GM12878 (cell line): ENCODE data around the gene ARL6. TPM values are rescaled to one million over a fixed set of nuclear protein-coding genes. Genes with fewer than 3 reads are reported as not detected.

Experiments used
- ATAC-seq: fragments of 200-7000 bp; cut with Tn5 transposase; 3 replicates; pipeline ENCODE4 v1.9.1; 2020; ENCODE audit warnings: mild to moderate bottlenecking, moderate library complexity
- BruUV-seq: library from RNA; stranded (reverse); fragments of 400-500 nt; replicated peaks from 2 replicates; lab custom pipeline; 2021; lab: Mats Ljungman, UMichigan
- CTCF ChIA-PET: fragments of 300-600 bp; sonication (Branson Sonifier 250); formaldehyde crosslinking; extraction: SDS; loops from one replicate; lab custom pipeline; 2021; ENCODE audit warnings: inconsistent platforms; lab: Yijun Ruan, JAX
- POLR2A ChIA-PET: fragments of 350-600 bp; formaldehyde crosslinking; extraction: SDS; loops from one replicate; lab custom pipeline; 2021; ENCODE audit warnings: inconsistent platforms; lab: Charles Lee
- RAD21 ChIA-PET: fragments of 300-600 bp; sonication (Branson Sonifier 250); formaldehyde crosslinking; loops from one replicate; lab custom pipeline; 2023; ENCODE audit warnings: antibody characterized with exemption; ENCODE audit not compliant: unreplicated experiment; lab: Charles Lee
- SMC1A ChIA-PET: fragments of 300-600 bp; sonication (Branson Sonifier 250); formaldehyde crosslinking; loops from one replicate; lab custom pipeline; 2023; ENCODE audit not compliant: unreplicated experiment, uncharacterized antibody; lab: Charles Lee
- DNase-seq: peaks from one replicate; pipeline ENCODE4 v3.0.0-alpha.2; 2011; ENCODE audit warnings: low read depth, low spot score
- FAIRE-seq: peaks from 3 replicates; lab custom pipeline; 2011; peaks lifted over from hg19 to GRCh38; lab: Jason Lieb, UNC
- H2AFZ ChIP-seq: 2 replicates; pipeline ENCODE4 v1.6.0; 2011; ENCODE audit warnings: low read depth, low read length, control low read depth; ENCODE audit not compliant: control insufficient read depth
- H3K27ac ChIP-seq: 2 replicates; pipeline ENCODE4 v1.5.1; 2011; ENCODE audit warnings: control low read depth; ENCODE audit not compliant: control insufficient read depth, insufficient read depth
- H3K27me3 ChIP-seq, 2 experiments: replicated peaks in 1 of 2; 2 replicates each; pipeline versions ENCODE4 v1.6.0 to v1.6.1; 2011; ENCODE audit warnings: low read length in 1 of 2; ENCODE audit not compliant: control insufficient read depth in 2 of 2, insufficient read depth in 2 of 2
- H3K36me3 ChIP-seq, 2 experiments: 2 replicates each; pipeline ENCODE4 v1.5.1; 2011; ENCODE audit warnings: low read length in 1 of 2; ENCODE audit not compliant: control insufficient read depth in 2 of 2, insufficient read depth in 2 of 2
- H3K4me1 ChIP-seq: 2 replicates; pipeline ENCODE4 v1.6.1; 2011; ENCODE audit warnings: mild to moderate bottlenecking, low read length, moderate library complexity, mixed read lengths; ENCODE audit not compliant: control insufficient read depth, insufficient read depth
- H3K4me2 ChIP-seq: 2 replicates; pipeline ENCODE4 v1.6.0; 2011; ENCODE audit warnings: control low read depth; ENCODE audit not compliant: control insufficient read depth, insufficient read depth
- H3K4me3 ChIP-seq: fragments of 200-600 bp; sonication (generic); 2 replicates; pipeline ENCODE4 v1.5.1; 2016
- H3K79me2 ChIP-seq: 2 replicates; pipeline ENCODE4 v1.6.0; 2011; ENCODE audit warnings: low read length; ENCODE audit not compliant: control insufficient read depth, insufficient read depth
- H3K9ac ChIP-seq: 2 replicates; pipeline ENCODE4 v1.8.0; 2011; ENCODE audit warnings: low read length, control low read depth, mixed read lengths; ENCODE audit not compliant: control insufficient read depth, insufficient read depth
- H3K9me3 ChIP-seq: replicated peaks from 3 replicates; pipeline ENCODE4 v1.5.1; 2011; ENCODE audit warnings: mild to moderate bottlenecking, low read length; ENCODE audit not compliant: control insufficient read depth, insufficient read depth
- H4K20me1 ChIP-seq: 2 replicates; pipeline ENCODE4 v1.6.0; 2011; ENCODE audit not compliant: control insufficient read depth, insufficient read depth
- ATF7 ChIP-seq: fragments of 450-650 bp; IDR thresholded peaks from 2 replicates; pipeline ENCODE4 v1.6.1; 2016; ENCODE audit warnings: low read depth, mild to moderate bottlenecking
- BCL11A ChIP-seq: IDR thresholded peaks from 2 replicates; pipeline ENCODE4 v1.6.1; 2011; ENCODE audit warnings: low read depth, low read length
- BCL3 ChIP-seq: IDR thresholded peaks from 2 replicates; pipeline ENCODE4 v1.6.1; 2011; ENCODE audit warnings: borderline replicate concordance, low read depth, mild to moderate bottlenecking, moderate library complexity, low read length; ENCODE audit not compliant: insufficient read depth, poor library complexity, severe bottlenecking
- BRCA1 ChIP-seq: IDR thresholded peaks from 2 replicates; pipeline ENCODE4 v1.6.1; 2011; ENCODE audit warnings: low read depth, low read length, improper control_type of control experiment
- CREB1 ChIP-seq: IDR thresholded peaks from 2 replicates; pipeline ENCODE4 v1.6.1; 2012; ENCODE audit warnings: low read depth, mild to moderate bottlenecking, inconsistent platforms
- FOXK2 ChIP-seq: fragments of 450-650 bp; IDR thresholded peaks from 2 replicates; pipeline ENCODE4 v1.6.1; 2017; ENCODE audit warnings: mild to moderate bottlenecking, moderate library complexity
- GABPA ChIP-seq: IDR thresholded peaks from 2 replicates; pipeline ENCODE4 v1.6.1; 2014; ENCODE audit warnings: antibody characterized with exemption, low read depth, mild to moderate bottlenecking, inconsistent platforms
- KAT2A ChIP-seq: conservative IDR thresholded peaks from 2 replicates; pipeline ENCODE4 v1.6.1; 2011; ENCODE audit warnings: low read depth, low read length; ENCODE audit not compliant: control insufficient read depth
- MTA3 ChIP-seq: IDR thresholded peaks from 2 replicates; pipeline ENCODE4 v1.6.1; 2012; ENCODE audit warnings: low read length, inconsistent platforms, borderline replicate concordance
- MYC ChIP-seq: IDR thresholded peaks from 2 replicates; pipeline ENCODE4 v1.6.1; 2011; ENCODE audit warnings: mild to moderate bottlenecking, low read length, moderate library complexity, inconsistent platforms; ENCODE audit not compliant: insufficient read depth, insufficient replicate concordance, insufficient read length, severe bottlenecking
- NKRF ChIP-seq: fragments of 450-650 bp; conservative IDR thresholded peaks from 2 replicates; pipeline ENCODE4 v1.6.1; 2017; ENCODE audit warnings: mild to moderate bottlenecking, moderate library complexity
- RELB ChIP-seq: fragments of 450-650 bp; IDR thresholded peaks from 2 replicates; pipeline ENCODE4 v1.6.1; 2017; ENCODE audit warnings: low read depth, mild to moderate bottlenecking, moderate library complexity
- SIN3A ChIP-seq: IDR thresholded peaks from 2 replicates; pipeline ENCODE4 v1.6.1; 2012; ENCODE audit warnings: low read depth, low read length, improper control_type of control experiment
- ZNF207 ChIP-seq: fragments of 450-650 bp; IDR thresholded peaks from 2 replicates; pipeline ENCODE4 v1.6.1; 2014; ENCODE audit warnings: antibody characterized with exemption, mild to moderate bottlenecking, borderline replicate concordance
- WGBS: methylation state at CpG from one replicate; pipeline ENCODE4 v1.1.6; 2016; ENCODE audit warnings: low lambda C conversion rate; ENCODE audit not compliant: insufficient replicate concordance, insufficient coverage; ENCODE audit errors: missing lambda C conversion rate; 5-methylcytosine and 5-hydroxymethylcytosine counted together
- in situ Hi-C: fragments of 300-500 bp; cut with MboI; formaldehyde crosslinking; loops from 9 replicates; pipeline ENCODE4 v1.14.3; 2018; ENCODE audit warnings: mixed read lengths
- intact Hi-C: fragments of 100-400 bp; cut with micrococcal nuclease; formaldehyde crosslinking; loops from one replicate; pipeline ENCODE4 v1.14.2; 2022; ENCODE audit not compliant: unreplicated experiment
- polyA plus RNA-seq, 11 experiments: library from polyadenylated mRNA; depleted of rRNA in 4 of 11; unstranded in 6 of 11; stranded (reverse) in 5 of 11; fragments of >200 nt; fragmentation: Nextera tagmentation in 4 of 11; fragmentation: Illumina TruSeq in 1 of 11; extraction: Ambion mirVana in 4 of 11; extraction: Trizol in 1 of 11; gene quantifications; 1 replicate in 1 of 11; 2 replicates in 10 of 11; pipeline versions ENCODE4 v1.2.1 to v1.2.3, GENCODE V29; 2011 to 2016; ENCODE audit warnings: inconsistent platforms in 2 of 11, missing spikeins in 2 of 11, low read depth in 1 of 11
- total RNA-seq, 4 experiments: library from RNA; depleted of rRNA in 3 of 4; stranded (reverse); fragments of >200 nt in 3 of 4; fragmentation: Illumina TruSeq in 1 of 4; extraction: Trizol in 1 of 4; gene quantifications; 2 replicates each; pipeline versions ENCODE4 v1.2.1 to v1.2.3, GENCODE V29; 2013 to 2021

ARL6 gene
- total and polyA plus RNA-seq, 10 of the 15 experiments (the other 5 are each of a cell fraction or from before 2014, with no cell fraction given): 2.0 to 7.3 (median 4.3) TPM

- no peaks in the 10 kb centered on the region; the same call in 1 of the 2 replicates for H3K4me1 ChIP-seq
- H3K36me3 ChIP-seq: no peaks in the 10 kb centered on the region
- H3K4me2 ChIP-seq: no peak overlapping the region
- POLR2A ChIA-PET: no interaction called here
- intact Hi-C loops (no loop called here), in situ Hi-C loops (no loop called here)
- H3K9me3 ChIP-seq: no peaks in the 10 kb centered on the region
- H3K9ac ChIP-seq: no peak overlapping the region
- WGBS: no CpG with 5 or more reads among the region's 1 CpG
- no peak overlapping the region for H3K27ac ChIP-seq
- RAD21 ChIA-PET: no interaction called here
- SMC1A ChIA-PET: interaction anchor here (0.6 to 1.3 kb wide), 2 partner anchors 208 to 511 kb away, joined by 3 read pairs; no protein-coding TSS in a partner anchor
- no peaks in the 10 kb centered on the region for H3K27me3 ChIP-seq
- H4K20me1 ChIP-seq: no peaks in the 10 kb centered on the region
- FAIRE-seq: no peak
- H3K4me3 ChIP-seq: no peak overlapping the region
- DNase-seq: no peak
- ATAC-seq: peak; percentile 46
- H2AFZ ChIP-seq: no peak overlapping the region
- BruUV-seq: no TSS peak
- CTCF ChIA-PET: interaction anchor here (1.5 kb wide), 1 partner anchor 19 kb away, joined by 3 read pairs; no protein-coding TSS in a partner anchor
- no peaks in the 10 kb centered on the region for H3K79me2 ChIP-seq
- no peak for TF ChIP-seq FOXK2
- no peak for TF ChIP-seq NKRF
- no peak for TF ChIP-seq KAT2A
- no peak for TF ChIP-seq BCL11A
- TF ChIP-seq RELB: no peak
- TF ChIP-seq CREB1: no peak
- TF ChIP-seq BCL3: no peak
- no peak for TF ChIP-seq ZNF207
- no peak for TF ChIP-seq MYC
- TF ChIP-seq MTA3: no peak
- no peak for TF ChIP-seq GABPA
- no peak for TF ChIP-seq BRCA1
- TF ChIP-seq SIN3A: no peak
- no peak for TF ChIP-seq ATF7
Observed at GRCh38 chr3:97815149-97815917, 50.8 kb downstream of the ARL6 start.
